ENCODE measurements around the gene PCDHGA11. TPM values are rescaled to one million over a fixed set of nuclear protein-coding genes. Genes with fewer than 3 reads are reported as not detected.
"Not testable (repeated sequence)": the region's sequence is repeated elsewhere in the genome, so short reads cannot be mapped to it uniquely, and the experiment has no call there.

PCDHGA11 gene
- total and polyA plus RNA-seq, 2 of the 4 experiments (the other 2 are of a cell fraction) = 5.4 to 6.9 TPM

GRCh38 chr5:141417494-141418172, 3.2 kb upstream of the PCDHGA11 start, which contains the start of gene PCDHGB7:
Gene PCDHGB7 (plus strand): TSS chr5:141417677. CDS start chr5:141417860, 183 bp downstream.
- H4K8ac ChIP-seq (ENCODE audit: low read depth in 2 of 2, low read length in 2 of 2); H2BK5ac ChIP-seq (ENCODE audit: low read depth, low read length, poor library complexity, severe bottlenecking); H3K9ac ChIP-seq (ENCODE audit: low read depth, low read length); H3K27me3 ChIP-seq (ENCODE audit: control insufficient read depth, insufficient read depth, low read length); H3K14ac ChIP-seq (replicated peaks; ENCODE audit: low read depth, low read length); H3K4ac ChIP-seq (ENCODE audit: low read depth, low read length); BruUV-seq (replicated peaks); H2BK20ac ChIP-seq (ENCODE audit: low read depth, low read length); H3K56ac ChIP-seq (ENCODE audit: extremely low read depth, insufficient read depth, low read length); H4K91ac ChIP-seq (ENCODE audit: insufficient read depth, low read depth, low read length); H4K5ac ChIP-seq (ENCODE audit: low read depth, low read length); H3K9me1 ChIP-seq (ENCODE audit: insufficient read depth, low read length); H2BK15ac ChIP-seq (ENCODE audit: low read depth, low read length); dilution Hi-C loops (cut with HindIII; ENCODE audit: low sequenced_read_pairs, unreplicated experiment); H3K4me1 ChIP-seq (ENCODE audit: control insufficient read depth, insufficient read depth, low read length); H3K27ac ChIP-seq (ENCODE audit: insufficient read depth, low read length); H3K18ac ChIP-seq (ENCODE audit: low read depth, low read length); POLR2A ChIA-PET (ENCODE audit: unreplicated experiment); H4K20me1 ChIP-seq (ENCODE audit: insufficient read depth, low read length); H2AK9ac ChIP-seq (replicated peaks; ENCODE audit: low read depth, low read length, poor library complexity); H3K23ac ChIP-seq (ENCODE audit: low read depth, low read length); H2BK120ac ChIP-seq (ENCODE audit: low read depth, low read length): not testable (repeated sequence)
- Histone ChIP-seq H3K79me1 (ENCODE audit: low read depth in 1 of 2, low read length in 2 of 2) (peaks cover 20 to 24% of the 10 kb centered on the region in 2 experiments), H3K4me2 (ENCODE audit: low read depth, low read length) (peak within 1 kb of the TSS; percentile 71), H3K9me3 (ENCODE audit: control insufficient read depth, insufficient read depth, low read length) (peaks cover 56% of the 10 kb centered on the region), H3K36me3 (ENCODE audit: control insufficient read depth, insufficient read depth, low read length) (peaks cover 31% of the 10 kb centered on the region), H3K4me3 (ENCODE audit: insufficient read depth, low read depth, low read length) (peak within 1 kb of the TSS; percentile 44), H2AFZ (replicated peaks; ENCODE audit: low read length, poor library complexity) (peak within 1 kb of the TSS; percentile 76), H2AK5ac (ENCODE audit: low read depth, low read length) (peak within 1 kb of the TSS; percentile 16; the same call in 1 of the 2 replicates)
- peak; percentile 89 for ATAC-seq (ENCODE audit: low read depth)
- TF ChIP-seq CTCF (conservative IDR thresholded peaks at IDR 0.05; ENCODE audit: low read depth, low read length) = peak; percentile 77
- peak; percentile 70 for TF ChIP-seq SMC3 (IDR thresholded peaks at IDR 0.05; ENCODE audit: low read depth, low read length)
- TF ChIP-seq RAD21 (IDR thresholded peaks at IDR 0.05; ENCODE audit: low read length) = peak; percentile 84
- intact Hi-C loops (cut with micrococcal nuclease) = loop anchor here (1.0 to 5.0 kb wide), 3 partner anchors 60 to 143 kb away; partner anchors contain the start of gene PCDHGC3
- CTCF ChIA-PET = interaction anchor here (0.6 to 3.8 kb wide), 12 partner anchors 12 to 209 kb away, joined by 3 to 34 read pairs (median 4); partner anchors contain the start of gene PCDHGA12
- in situ Hi-C loops (cut with MboI; ENCODE audit: low sequenced_read_pairs) = loop anchor here (5.0 kb wide), 1 partner anchor 145 kb away; no protein-coding TSS in a partner anchor
- DNase-seq = peak; percentile 79
- WGBS, 2 experiments (ENCODE audit: extremely low coverage in 2 of 2, insufficient read length in 1 of 2) = 23% methylated on average over 7 of the region's 47 CpGs; no CpG with 5 or more reads in 1 of the 2 experiments
